Nucleus accumbens (tissue), 56 donors: ENCODE measurements around the gene ALOX12.

ENCODE experiments used
- DNase-seq, 56 donors: peaks; one replicate each; lab custom pipeline; 2025; lab: John Stamatoyannopoulos, UW

ALOX12 gene

DNA sequence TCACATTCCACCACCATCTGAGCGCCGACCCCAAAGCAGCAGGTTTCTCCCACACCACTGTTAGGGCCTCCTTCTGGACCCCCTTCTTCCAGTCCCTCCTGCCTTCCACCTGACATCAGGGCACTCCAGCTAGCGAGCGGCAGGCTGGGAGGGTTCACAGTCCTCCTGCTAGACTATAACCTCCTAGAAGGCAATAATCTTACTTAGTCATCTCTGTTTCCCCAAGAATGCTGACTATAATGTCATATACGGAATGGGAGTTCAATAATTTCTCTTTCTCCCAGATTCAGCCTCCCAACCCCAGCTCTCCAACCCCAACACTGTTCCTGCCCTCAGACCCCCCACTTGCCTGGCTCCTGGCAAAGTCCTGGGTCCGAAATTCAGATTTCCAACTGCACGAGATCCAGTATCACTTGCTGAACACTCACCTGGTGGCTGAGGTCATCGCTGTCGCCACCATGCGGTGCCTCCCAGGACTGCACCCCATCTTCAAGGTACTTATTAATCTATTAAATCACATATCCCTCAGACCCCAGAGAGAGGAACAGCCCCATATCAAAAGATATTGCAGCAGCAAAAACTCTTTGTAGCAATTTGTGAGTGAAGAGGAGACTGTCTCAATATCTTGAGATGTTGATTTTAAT, 5.6 kb downstream of the ALOX12 start:
- DNase-seq, result peak in 2 of 56 donors; percentile 12

DNA sequence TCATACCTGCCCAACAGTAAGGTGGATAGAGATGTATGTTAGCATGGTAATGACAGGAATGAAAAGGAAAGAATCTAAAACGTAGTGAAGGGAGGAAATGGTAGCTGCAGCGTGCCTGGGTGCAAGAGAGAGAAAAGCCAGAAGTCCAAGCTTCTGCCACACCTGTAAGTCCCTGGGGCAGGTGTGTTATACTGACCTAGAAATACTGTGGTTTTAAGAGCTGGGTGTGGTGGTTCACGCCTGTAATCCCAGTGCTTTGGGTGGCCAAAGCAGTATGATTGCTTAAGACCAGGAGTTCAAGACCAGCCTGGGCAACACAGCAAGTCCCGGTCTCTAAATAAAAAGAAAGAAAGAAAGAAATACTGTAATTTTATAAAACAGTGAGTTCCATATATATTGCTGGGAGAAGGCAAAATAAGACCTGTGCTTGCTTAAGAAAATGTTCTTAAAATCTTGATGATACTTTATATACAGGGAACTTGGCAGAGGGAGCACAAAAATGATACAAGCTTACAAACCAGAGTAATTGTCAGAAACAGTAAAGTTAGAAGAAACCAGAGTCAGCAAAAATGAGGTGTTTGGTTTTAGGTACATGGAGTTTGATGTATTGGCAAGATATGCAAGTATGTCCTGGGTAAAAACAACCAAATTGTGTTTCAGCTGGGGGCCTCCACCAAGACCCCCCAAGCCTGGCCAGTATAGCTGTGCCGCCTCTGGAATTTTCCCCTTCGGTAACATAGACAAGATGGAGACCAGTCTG, 6.6 kb downstream of the ALOX12 start:
- DNase-seq, result no peak

DNA sequence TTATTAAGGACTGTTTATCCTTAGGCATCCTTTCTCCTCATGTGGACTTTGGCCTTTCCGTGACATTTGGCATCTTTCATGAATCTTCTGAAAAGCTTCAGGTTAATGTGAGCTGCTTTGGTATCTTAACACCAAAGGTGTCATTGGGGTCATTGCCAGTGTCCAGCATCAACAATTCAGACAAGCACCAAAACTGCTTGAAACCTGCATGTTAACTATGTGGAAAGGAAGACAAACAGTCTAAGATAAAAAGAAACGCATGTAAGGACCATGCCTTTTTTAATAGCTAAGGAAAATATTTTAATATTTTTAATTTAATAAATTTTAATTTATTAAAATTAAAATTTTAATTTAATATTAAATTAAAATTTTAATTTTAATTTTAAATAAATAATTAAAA, 7.9 kb downstream of the ALOX12 start:
- DNase-seq, result no peak

DNA sequence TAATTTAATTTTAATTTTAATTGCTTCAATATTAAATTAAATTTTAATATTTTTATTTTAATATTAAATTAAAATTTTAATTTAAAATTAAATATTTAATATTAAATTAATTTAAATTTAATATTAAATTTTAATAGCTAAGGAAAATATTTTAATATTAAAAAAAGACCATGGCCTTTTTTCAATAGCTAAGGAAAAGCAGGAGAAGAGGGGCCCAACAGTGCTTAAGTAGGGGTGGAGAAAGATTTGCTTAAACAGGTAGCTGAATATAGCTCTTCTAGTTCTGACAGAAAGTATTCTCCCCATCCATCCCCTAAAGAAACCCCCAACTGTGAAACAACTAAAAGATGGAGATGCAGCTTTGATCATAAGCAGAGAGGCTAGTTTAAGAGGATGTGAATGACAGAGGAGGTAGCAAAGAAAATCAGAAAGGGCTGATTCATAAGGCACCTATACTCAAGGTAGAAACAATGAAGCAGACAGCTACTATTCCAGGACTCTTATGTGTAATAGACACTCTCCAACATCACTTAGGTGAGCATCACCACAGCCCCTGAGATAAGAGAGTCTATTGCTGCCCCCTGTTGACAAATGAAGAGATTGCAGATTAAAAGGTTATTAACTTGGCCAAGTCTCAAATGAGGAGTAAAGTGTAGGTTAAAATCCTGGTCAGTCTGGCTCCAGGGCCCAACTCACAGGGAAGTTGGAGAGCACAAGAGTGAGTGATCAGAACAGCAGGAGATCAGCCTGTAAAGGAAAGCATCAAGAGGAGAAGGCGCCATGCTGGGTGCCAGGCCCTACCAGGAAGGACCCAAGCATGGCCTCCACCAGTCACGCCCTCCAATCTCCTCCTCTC, 8.8 kb downstream of the ALOX12 start:
- DNase-seq, result no peak

DNA sequence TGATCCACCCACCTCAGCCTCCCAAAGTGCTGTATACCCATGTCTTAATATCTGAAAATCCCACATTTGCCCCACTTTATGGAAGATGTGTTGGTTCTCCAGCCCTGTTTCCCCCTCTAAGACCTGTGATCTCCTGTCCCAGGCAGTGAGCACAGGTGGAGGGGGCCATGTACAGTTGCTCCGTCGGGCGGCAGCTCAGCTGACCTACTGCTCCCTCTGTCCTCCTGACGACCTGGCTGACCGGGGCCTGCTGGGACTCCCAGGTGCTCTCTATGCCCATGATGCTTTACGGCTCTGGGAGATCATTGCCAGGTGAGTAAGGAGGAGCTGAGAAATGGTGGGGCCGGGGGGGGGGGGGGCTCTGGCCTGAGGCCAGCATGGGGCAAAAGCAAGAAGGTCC, 9.9 kb downstream of the ALOX12 start:
- DNase-seq, result no peak

- no peak for DNase-seq
Measured at GRCh38 chr17:7007143-7007542, 11.3 kb downstream of the ALOX12 start.

- DNase-seq, result no peak
Measured at GRCh38 chr17:7010523-7010922, 14.7 kb downstream of the ALOX12 start.

- DNase-seq, result no peak
Measured at GRCh38 chr17:7011415-7011814, 15.6 kb downstream of the ALOX12 start.

GRCh38 chr17:7011942-7012254, 16.0 kb downstream of the ALOX12 start:
- DNase-seq, result no peak

- DNase-seq, result peak; percentile 78 to 98 (median 96)
Measured at GRCh38 chr17:7014261-7014994, 18.6 kb downstream of the ALOX12 start.

GRCh38 chr17:7014995-7015958, 19.4 kb downstream of the ALOX12 start:
- peak in 8 of 56 donors; percentile 51 to 93 (median 84) for DNase-seq

DNA sequence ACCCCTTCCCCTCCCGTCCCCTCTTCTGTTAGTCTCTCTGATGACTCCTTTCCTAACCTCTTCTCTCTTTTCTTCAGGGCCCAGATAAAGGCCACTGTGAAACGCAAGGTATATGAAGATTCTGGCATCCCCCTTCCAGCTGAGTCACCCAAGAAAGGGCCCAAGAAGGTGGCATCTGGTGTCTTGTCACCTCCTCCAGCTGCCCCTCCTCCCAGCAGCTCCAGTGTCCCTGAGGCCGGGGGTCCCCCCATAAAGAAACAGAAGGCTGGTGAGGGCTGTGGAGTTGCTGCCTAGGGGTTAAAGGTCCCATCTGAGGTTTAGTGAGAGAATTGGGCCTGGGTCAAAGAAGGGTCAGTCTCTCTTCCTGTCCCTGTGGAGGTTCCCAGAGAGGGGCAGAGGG, 20.6 kb downstream of the ALOX12 start:
- DNase-seq, result no peak

DNA sequence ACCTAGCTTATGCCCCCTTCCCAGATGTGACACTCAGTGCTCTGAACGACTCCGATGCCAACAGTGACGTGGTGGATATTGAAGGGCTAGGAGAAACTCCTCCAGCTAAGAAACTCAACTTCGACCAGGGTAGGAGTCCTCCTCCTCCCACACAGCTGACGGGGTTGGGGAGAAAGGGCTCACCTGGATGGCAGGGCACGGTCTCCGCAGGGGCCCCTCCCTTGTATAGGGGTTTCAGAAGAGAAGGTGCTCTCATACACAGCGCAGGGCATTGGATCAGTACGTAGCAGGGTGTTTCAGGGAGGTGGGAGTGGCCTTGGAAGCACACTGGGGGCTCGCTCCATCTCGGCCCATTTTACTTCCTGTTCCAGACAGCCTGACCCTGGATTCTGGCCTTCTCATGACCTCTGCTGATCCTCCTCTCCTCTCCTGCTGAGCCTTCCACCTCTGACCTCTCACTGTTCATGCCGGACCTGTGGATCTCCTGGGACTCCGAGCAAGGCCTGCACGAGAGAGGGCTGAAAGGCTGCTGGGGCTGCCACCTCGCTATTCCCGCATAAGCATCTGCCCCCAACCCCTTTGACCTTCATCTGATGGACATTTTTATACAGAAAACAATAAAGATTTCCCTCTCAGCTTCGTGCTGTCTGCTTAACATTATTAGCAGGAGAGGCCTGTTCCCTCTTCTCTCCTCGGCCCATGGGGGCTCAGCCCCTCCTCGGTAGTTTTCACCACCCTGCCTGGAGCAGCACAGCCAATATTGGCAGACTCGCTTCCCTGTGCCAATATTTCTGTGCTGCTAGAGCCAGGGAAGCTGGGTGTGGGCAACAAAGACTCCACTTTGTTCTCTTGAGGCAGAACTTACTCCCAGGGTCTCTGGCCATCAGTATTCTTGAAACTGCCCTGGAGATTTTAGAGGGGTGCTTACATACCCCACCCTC, 21.3 kb downstream of the ALOX12 start:
- no peak for DNase-seq

DNA sequence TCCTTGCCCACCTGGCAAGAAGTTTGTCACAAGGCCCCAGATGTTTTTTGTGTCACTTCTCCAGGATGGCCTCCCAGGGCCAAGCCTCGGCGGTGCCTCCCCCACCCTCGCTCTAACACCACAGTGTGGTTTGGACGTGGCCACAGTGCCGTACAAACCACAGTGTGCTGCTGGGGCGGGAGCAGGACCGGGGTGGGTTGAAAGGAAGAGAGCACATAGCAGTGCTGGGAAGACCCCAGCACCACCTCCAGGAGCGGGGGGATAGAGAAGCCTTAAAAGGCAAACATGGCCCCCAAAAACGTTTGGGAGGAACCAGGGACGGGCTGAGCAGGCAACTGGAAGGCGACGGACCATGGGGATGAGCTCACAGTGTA, 22.0 kb downstream of the ALOX12 start:
- DNase-seq, result no peak

- peak in 10 of 56 donors; percentile 7 to 43 (median 18) for DNase-seq
Measured at GRCh38 chr17:7018331-7018964, 22.6 kb downstream of the ALOX12 start.

DNA sequence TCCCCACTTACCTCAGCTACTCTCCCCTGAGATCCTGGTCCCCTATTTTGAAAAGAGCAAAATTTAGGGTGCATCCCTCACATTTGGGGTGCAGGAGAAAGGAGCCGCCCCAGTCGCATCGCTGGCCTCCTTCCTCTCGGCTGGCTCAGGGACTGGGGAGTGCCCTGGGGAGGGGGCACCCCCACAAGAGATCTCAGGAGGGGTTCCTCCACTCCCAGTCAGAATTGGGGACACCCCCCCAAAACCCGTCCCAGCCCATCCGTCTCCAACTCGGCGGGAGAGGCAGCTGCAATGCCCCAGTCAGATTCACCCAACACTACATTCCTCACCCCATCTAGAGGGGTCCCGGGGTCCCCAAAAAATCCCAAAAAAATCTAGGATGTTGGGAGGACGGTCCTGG, 23.5 kb downstream of the ALOX12 start:
- no peak for DNase-seq

DNA sequence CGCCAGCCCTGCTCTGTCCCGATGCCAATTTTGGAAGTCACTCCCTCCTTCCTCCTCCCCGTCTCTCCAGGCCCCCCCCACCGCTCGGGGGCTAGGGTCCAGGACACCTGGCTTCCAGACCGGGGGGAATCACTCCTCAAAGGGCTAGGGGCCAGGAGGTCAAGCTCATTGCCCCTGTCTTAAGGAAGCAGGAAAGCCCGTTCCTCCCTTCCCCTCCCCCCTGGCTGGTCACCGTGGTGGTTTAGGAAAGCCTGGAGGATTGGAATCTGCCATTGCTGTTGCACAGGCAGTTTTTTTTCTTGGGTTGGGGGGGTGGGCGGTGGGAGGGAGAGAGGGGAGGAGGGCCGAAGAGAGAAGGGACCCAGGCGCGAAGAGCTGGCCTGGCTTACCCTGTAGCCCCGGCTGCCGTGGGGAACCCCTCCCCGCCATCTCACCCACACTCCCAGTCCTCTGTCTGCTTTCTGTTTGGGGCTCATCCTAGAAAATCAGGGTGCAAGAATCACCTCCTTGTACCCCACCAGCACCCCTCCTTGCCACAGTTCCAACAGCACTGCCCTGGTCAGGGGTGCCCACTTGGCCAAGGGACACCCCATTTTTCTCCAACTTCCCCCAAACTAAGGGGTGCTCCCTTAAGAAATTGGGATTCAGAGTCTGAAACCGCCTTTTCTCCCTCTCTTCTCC, 24.1 kb downstream of the ALOX12 start:
- peak in 19 of 56 donors; percentile 12 to 69 (median 28) for DNase-seq
